Kidney (tissue), 14 donors: ENCODE measurements around the gene IRX4. TPM values are rescaled to one million over a fixed set of nuclear protein-coding genes. Genes with fewer than 3 reads are reported as not detected.

Experiments used
- DNase-seq, 5 donors: peaks; one replicate each; pipeline ENCODE4 v3.0.0-alpha.2; 2013 to 2020
- FAIRE-seq: peaks from 2 replicates; lab custom pipeline; 2012; peaks lifted over from hg19 to GRCh38; lab: Jason Lieb, UNC
- H3K27ac ChIP-seq, 2 donors: one replicate each; pipeline ENCODE4 v1.7.0; 2013; ENCODE audit warnings: low read depth in 2 of 2, low read length in 2 of 2, inconsistent platforms in 1 of 2
- H3K27me3 ChIP-seq: one replicate; pipeline ENCODE4 v1.7.1; 2013; ENCODE audit warnings: low read length, inconsistent platforms; ENCODE audit not compliant: control insufficient read depth, insufficient read depth
- H3K36me3 ChIP-seq, 3 donors: one replicate each; pipeline versions ENCODE4 v1.7.0 to v1.7.1; 2013; ENCODE audit warnings: low read length in 3 of 3, control low read depth in 1 of 3, inconsistent platforms in 1 of 3; ENCODE audit not compliant: insufficient read depth in 3 of 3, control insufficient read depth in 2 of 3
- H3K4me1 ChIP-seq, 3 donors: one replicate each; pipeline versions ENCODE4 v1.7.0 to v1.7.1; 2013; ENCODE audit warnings: low read length in 3 of 3, inconsistent platforms in 1 of 3, low read depth in 1 of 3; ENCODE audit not compliant: control insufficient read depth in 2 of 3, insufficient read depth in 2 of 3
- H3K4me3 ChIP-seq, 3 donors: one replicate each; pipeline versions ENCODE4 v1.7.0 to v1.8.1; 2013; ENCODE audit warnings: low read length in 3 of 3, control low read depth in 1 of 3, inconsistent platforms in 1 of 3
- H3K9ac ChIP-seq, 3 donors: one replicate each; pipeline versions ENCODE4 v1.7.0 to v1.7.1; 2013; ENCODE audit warnings: low read length in 3 of 3, control low read depth in 1 of 3, inconsistent platforms in 1 of 3
- H3K9me3 ChIP-seq, 3 donors: one replicate each; pipeline versions ENCODE4 v1.7.0 to v1.7.1; 2013; ENCODE audit warnings: low read length in 3 of 3, control low read depth in 1 of 3, inconsistent platforms in 1 of 3; ENCODE audit not compliant: control insufficient read depth in 2 of 3, insufficient read depth in 1 of 3
- CTCF ChIP-seq: IDR thresholded peaks from 3 replicates; pipeline ENCODE4 v1.5.1; 2012; ENCODE audit warnings: mild to moderate bottlenecking, moderate library complexity, borderline replicate concordance; ENCODE audit not compliant: insufficient read depth; ENCODE audit errors: extremely low read depth
- intact Hi-C: fragments of 100-400 bp; cut with DNase I; formaldehyde crosslinking; loops from one replicate; pipeline ENCODE4 v1.11.1; 2022
- polyA plus RNA-seq: library from polyadenylated mRNA; stranded (reverse); fragments of 350-450 nt; fragmentation: Illumina TruSeq; extraction: RNeasy Lipid Tissue Mini Kit (QIAGEN cat#74804); gene quantifications from one replicate; pipeline ENCODE4 v1.2.3, GENCODE V29; 2014; ENCODE audit warnings: low read depth, low replicate concordance; ENCODE audit not compliant: insufficient read depth
- total RNA-seq: library from RNA; stranded (reverse); fragmentation: NEBNext Ultra II Directional; extraction: Animal tissue kit (Norgen Biotek cat#: 25700); gene quantifications from one replicate; pipeline ENCODE4 v1.2.1, GENCODE V29; 2021
- donor health status: control.
- donor health status: control.
- donor health status: control.
- donor health status: control.
- donor health status: control.
- donor health status: DM: yes; HTN: yes; CAD: no.
- donor health status: Normal renal cell carcinoma (clear cell type).

Gene IRX4
- total and polyA plus RNA-seq, 2 donors from 2014 or later = not detected

GRCh38 chr5:1867815-1868143 is 14.9 kb downstream of the IRX4 start:
- TF ChIP-seq CTCF = no peak
- no peak for FAIRE-seq
- DNase-seq = no peak
- Histone ChIP-seq H3K9ac (no peak overlapping the region), H3K27me3 (peaks cover 15% of the 10 kb centered on the region), H3K4me3 (no peak overlapping the region), H3K4me1 (no peaks in the 10 kb centered on the region), H3K36me3 (no peaks in the 10 kb centered on the region), H3K27ac (no peak overlapping the region), H3K9me3 (no peaks in the 10 kb centered on the region)
- intact Hi-C loops = no loop called here

GRCh38 chr5:1867114-1867814 is 15.5 kb downstream of the IRX4 start:
- no peak for FAIRE-seq
- intact Hi-C loops = no loop called here
- no peak for TF ChIP-seq CTCF
- no peak for DNase-seq
- Histone ChIP-seq H3K36me3 (no peaks in the 10 kb centered on the region), H3K27me3 (peaks cover 15% of the 10 kb centered on the region), H3K27ac (no peak overlapping the region), H3K4me1 (no peaks in the 10 kb centered on the region), H3K4me3 (no peak overlapping the region), H3K9me3 (no peaks in the 10 kb centered on the region), H3K9ac (no peak overlapping the region)

- TF ChIP-seq CTCF = no peak
- H3K4me3 ChIP-seq = no peak overlapping the region
- H3K9ac ChIP-seq = no peak overlapping the region
- peaks cover 15% of the 10 kb centered on the region for H3K27me3 ChIP-seq
- no peaks in the 10 kb centered on the region for H3K36me3 ChIP-seq
- DNase-seq (no peak), FAIRE-seq (no peak)
- intact Hi-C loops = no loop called here
- no peaks in the 10 kb centered on the region for H3K4me1 ChIP-seq
- no peaks in the 10 kb centered on the region for H3K9me3 ChIP-seq
- H3K27ac ChIP-seq = no peak overlapping the region
Measured at GRCh38 chr5:1865948-1866347, 16.8 kb downstream of the IRX4 start.

- DNase-seq (no peak), FAIRE-seq (no peak)
- Histone ChIP-seq H3K27me3 (peaks cover 15% of the 10 kb centered on the region), H3K36me3 (no peaks in the 10 kb centered on the region), H3K9me3 (no peaks in the 10 kb centered on the region), H3K9ac (no peak overlapping the region), H3K4me1 (no peaks in the 10 kb centered on the region), H3K4me3 (no peak overlapping the region), H3K27ac (no peak overlapping the region)
- TF ChIP-seq CTCF = no peak
- intact Hi-C loops = no loop called here
Measured at GRCh38 chr5:1865486-1865885, 17.2 kb downstream of the IRX4 start.
